KMS-11 (cell line): ENCODE results near the gene SERPINA3.

Experiments
- H2AFZ ChIP-seq: fragments of 200-600 bp; sonication (generic); 2 replicates; pipeline ENCODE4 v1.6.1; 2016; ENCODE audit warnings: antibody characterized with exemption, mixed run types, low read depth
- H3K27ac ChIP-seq: fragments of 200-600 bp; sonication (generic); 2 replicates; pipeline ENCODE4 v1.6.1; 2016; ENCODE audit warnings: mild to moderate bottlenecking, mixed run types
- H3K27me3 ChIP-seq: fragments of 200-600 bp; sonication (generic); 2 replicates; pipeline ENCODE4 v1.6.1; 2017; ENCODE audit warnings: mild to moderate bottlenecking, low read depth, mixed run types, moderate library complexity; ENCODE audit not compliant: insufficient read depth
- H3K36me3 ChIP-seq: fragments of 200-600 bp; sonication (generic); 2 replicates; pipeline ENCODE4 v1.6.1; 2017; ENCODE audit warnings: mild to moderate bottlenecking, mixed run types; ENCODE audit not compliant: insufficient read depth
- H3K4me1 ChIP-seq: fragments of 200-600 bp; sonication (generic); 2 replicates; pipeline ENCODE4 v1.6.1; 2016; ENCODE audit warnings: mild to moderate bottlenecking, low read depth, mixed run types; ENCODE audit not compliant: poor library complexity, severe bottlenecking
- H3K4me2 ChIP-seq: fragments of 200-600 bp; sonication (generic); 2 replicates; pipeline ENCODE4 v1.7.0; 2016; ENCODE audit warnings: mild to moderate bottlenecking, mixed run types
- H3K4me3 ChIP-seq: fragments of 200-600 bp; sonication (generic); IDR thresholded peaks from 2 replicates; pipeline ENCODE4 v1.6.1; 2017; ENCODE audit warnings: low read depth, low read length, mixed read lengths; ENCODE audit not compliant: insufficient read depth
- H3K79me2 ChIP-seq: fragments of 200-600 bp; sonication (generic); 2 replicates; pipeline ENCODE4 v1.6.1; 2016; ENCODE audit warnings: low read depth, mixed run types; ENCODE audit not compliant: insufficient read depth
- H3K9ac ChIP-seq: fragments of 200-600 bp; sonication (generic); 2 replicates; pipeline ENCODE4 v1.6.1; 2016; ENCODE audit warnings: mild to moderate bottlenecking, mixed run types
- H4K20me1 ChIP-seq: fragments of 200-600 bp; sonication (generic); 2 replicates; pipeline ENCODE4 v1.6.1; 2016; ENCODE audit warnings: mild to moderate bottlenecking, mixed run types; ENCODE audit not compliant: insufficient read depth
- CTCF ChIP-seq: fragments of 200-600 bp; sonication (generic); conservative IDR thresholded peaks from 2 replicates; pipeline ENCODE4 v1.6.1; 2017; ENCODE audit warnings: low read depth, mild to moderate bottlenecking, antibody characterized with exemption, low read length, moderate library complexity, mixed read lengths

The SERPINA3 gene

GRCh38 chr14:94640721-94641631 is 28.8 kb downstream of the SERPINA3 start:
- TF ChIP-seq CTCF = no peak
- Histone ChIP-seq H3K27me3 (no peaks in the 10 kb centered on the region), H3K4me1 (no peaks in the 10 kb centered on the region), H3K79me2 (no peaks in the 10 kb centered on the region), H4K20me1 (no peaks in the 10 kb centered on the region), H3K9ac (no peak overlapping the region), H3K27ac (no peak overlapping the region), H3K36me3 (no peaks in the 10 kb centered on the region), H3K4me3 (no peak overlapping the region), H2AFZ (no peak overlapping the region), H3K4me2 (no peak overlapping the region)

DNA sequence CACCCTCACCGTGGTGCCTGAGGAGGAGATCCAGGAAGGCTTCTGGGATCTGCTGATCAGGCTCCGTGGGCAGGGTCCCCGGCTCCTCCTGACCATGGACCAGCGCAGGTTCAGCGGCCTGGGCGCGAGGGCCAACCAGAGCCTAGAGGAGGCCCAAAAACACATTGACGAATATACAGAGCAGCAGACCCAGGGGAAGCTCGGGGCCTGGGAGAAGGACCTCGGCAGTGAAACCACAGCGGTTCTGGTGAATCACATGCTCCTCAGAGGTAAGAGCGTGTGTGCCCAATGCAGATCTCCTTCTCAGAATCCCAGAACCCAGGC is 29.4 kb downstream of the SERPINA3 start:
- Histone ChIP-seq H2AFZ (no peak overlapping the region), H3K9ac (no peak overlapping the region), H3K79me2 (no peaks in the 10 kb centered on the region), H3K4me1 (no peaks in the 10 kb centered on the region), H3K36me3 (no peaks in the 10 kb centered on the region), H3K27me3 (no peaks in the 10 kb centered on the region), H3K4me2 (no peak overlapping the region), H3K4me3 (no peak overlapping the region), H3K27ac (no peak overlapping the region), H4K20me1 (no peaks in the 10 kb centered on the region)
- TF ChIP-seq CTCF = no peak

- Histone ChIP-seq H3K4me2 (no peak overlapping the region), H3K27me3 (no peaks in the 10 kb centered on the region), H3K79me2 (no peaks in the 10 kb centered on the region), H4K20me1 (no peaks in the 10 kb centered on the region), H3K4me1 (no peaks in the 10 kb centered on the region), H3K36me3 (no peaks in the 10 kb centered on the region), H3K9ac (no peak overlapping the region), H3K4me3 (no peak overlapping the region), H3K27ac (no peak overlapping the region), H2AFZ (no peak overlapping the region)
- TF ChIP-seq CTCF = no peak
Measured at GRCh38 chr14:94643316-94644101, 31.3 kb downstream of the SERPINA3 start.

GRCh38 chr14:94644102-94644535 is 31.9 kb downstream of the SERPINA3 start:
- Histone ChIP-seq H3K4me1 (no peaks in the 10 kb centered on the region), H3K79me2 (no peaks in the 10 kb centered on the region), H2AFZ (no peak overlapping the region), H4K20me1 (no peaks in the 10 kb centered on the region), H3K4me3 (no peak overlapping the region), H3K9ac (no peak overlapping the region), H3K36me3 (no peaks in the 10 kb centered on the region), H3K27ac (no peak overlapping the region), H3K4me2 (no peak overlapping the region), H3K27me3 (no peaks in the 10 kb centered on the region)
- TF ChIP-seq CTCF = no peak
